HTERT RPE-1 (cell line): Measurements from ENCODE around the gene RNF186.
"Not testable (repeated sequence)": the region's sequence is repeated elsewhere in the genome, so short reads cannot be mapped to it uniquely, and the experiment has no call there.

ENCODE experiments used
- in situ Hi-C: fragments of 300-500 bp; cut with MboI; formaldehyde crosslinking; loops from 4 replicates; pipeline ENCODE4 v1.14.3; 2020; ENCODE audit warnings: low sequenced_read_pairs

The RNF186 gene

DNA sequence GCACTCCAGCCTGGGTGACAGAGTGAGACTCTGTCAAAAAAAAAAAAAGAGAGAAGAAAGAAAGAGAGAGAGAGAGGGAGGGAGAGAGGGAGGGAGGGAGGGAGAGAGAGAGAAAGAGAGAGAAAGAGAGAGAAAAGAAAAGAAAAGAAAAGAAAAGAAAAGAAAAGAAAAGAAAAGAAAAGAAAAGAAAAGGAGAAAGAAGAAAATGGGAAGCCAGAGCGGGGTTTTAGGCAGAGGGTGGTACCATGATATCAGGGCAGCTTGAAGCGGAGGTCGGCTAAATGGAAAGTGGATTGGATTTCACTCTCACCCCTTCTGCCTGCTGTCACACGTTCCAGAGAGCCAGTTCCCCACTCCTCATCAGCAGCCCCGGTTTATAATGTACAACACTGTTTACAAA, 17.3 kb downstream of the RNF186 start:
- in situ Hi-C loops = no loop called here

DNA sequence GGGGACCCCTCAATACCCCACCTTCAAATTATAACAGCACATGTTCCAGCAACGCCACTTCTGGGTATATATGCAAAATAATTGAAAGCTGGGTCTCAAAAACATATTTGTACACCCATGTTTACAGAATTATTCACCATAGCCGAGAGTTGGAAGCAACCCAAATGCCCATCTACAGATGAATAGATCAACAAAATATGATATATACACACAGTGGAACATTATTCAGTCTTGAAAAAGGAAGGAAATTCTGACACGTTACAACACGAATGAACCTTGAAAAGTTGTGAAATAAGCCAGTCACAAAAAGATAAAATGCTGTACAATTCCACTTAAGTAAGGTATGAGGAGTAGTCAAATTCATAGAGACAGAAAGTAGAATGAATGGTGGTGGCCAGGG, 20.5 kb downstream of the RNF186 start:
- in situ Hi-C loops = no loop called here

DNA sequence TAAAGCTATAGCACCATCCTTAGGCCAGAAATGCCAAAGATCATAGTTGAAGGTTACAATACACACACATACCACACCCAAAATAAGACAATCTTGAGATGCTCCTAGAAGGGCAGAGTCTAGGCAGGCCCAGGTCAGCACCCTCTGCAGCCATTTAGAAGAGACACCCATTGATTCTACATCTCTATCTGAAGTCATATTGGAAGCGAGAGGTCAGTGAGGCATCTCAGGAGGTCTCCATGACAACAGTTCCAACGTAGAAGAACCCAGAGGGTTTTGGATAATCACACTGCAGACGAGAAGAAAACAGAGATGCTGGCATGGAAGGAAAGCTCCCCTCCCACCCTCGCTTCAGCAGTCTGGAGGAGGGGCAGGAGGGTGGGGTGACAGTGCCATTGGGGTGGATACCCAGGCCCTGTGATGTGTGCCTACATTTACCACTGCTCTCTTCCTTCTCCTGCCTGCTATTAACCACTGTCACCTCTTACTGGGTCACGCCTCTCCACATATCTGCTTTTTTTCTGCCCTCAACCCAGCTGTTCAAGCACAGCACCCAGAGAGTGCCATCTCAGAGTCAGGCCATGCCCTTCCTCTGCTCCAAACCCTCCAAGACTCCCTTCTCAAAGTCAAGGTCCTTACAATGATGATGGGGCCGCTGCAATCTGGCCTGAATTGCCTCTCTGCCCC, 21.6 kb downstream of the RNF186 start:
- in situ Hi-C loops = no loop called here

DNA sequence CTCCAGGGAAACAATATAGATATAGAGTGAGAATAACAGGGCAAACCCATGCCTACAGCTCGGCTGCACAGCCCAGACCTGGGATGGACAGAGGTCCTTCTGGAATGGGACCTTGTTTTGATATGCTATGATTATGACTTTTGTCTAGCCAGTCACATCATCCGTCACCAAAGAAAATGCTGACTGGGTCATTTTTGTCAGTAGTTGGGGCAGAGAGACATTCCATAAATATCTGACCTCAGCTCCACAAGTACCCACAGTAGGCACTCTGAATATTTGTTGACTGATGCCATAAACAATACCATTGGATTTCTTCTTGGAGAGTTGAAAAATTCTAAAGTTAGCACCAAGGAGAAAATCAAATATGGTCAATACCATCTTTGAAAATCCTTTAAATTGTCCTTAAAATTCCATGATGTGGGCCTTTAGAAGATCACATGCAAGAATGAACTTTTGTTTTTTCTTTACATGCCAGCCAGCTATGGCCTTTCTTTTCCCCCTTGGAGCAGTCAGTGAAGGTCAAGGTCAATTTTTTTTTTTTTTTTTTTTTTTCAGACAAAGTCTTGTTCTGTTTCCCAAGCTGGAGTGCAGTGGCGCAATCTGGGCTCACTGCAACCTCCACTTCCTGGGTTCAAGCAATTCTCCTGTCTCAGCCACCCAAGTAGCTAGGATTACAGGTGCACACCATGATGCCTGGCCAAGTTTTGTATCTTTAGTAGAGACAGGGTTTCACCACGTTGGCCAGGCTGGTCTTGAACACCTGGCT, 22.7 kb downstream of the RNF186 start:
- in situ Hi-C loops = no loop called here

DNA sequence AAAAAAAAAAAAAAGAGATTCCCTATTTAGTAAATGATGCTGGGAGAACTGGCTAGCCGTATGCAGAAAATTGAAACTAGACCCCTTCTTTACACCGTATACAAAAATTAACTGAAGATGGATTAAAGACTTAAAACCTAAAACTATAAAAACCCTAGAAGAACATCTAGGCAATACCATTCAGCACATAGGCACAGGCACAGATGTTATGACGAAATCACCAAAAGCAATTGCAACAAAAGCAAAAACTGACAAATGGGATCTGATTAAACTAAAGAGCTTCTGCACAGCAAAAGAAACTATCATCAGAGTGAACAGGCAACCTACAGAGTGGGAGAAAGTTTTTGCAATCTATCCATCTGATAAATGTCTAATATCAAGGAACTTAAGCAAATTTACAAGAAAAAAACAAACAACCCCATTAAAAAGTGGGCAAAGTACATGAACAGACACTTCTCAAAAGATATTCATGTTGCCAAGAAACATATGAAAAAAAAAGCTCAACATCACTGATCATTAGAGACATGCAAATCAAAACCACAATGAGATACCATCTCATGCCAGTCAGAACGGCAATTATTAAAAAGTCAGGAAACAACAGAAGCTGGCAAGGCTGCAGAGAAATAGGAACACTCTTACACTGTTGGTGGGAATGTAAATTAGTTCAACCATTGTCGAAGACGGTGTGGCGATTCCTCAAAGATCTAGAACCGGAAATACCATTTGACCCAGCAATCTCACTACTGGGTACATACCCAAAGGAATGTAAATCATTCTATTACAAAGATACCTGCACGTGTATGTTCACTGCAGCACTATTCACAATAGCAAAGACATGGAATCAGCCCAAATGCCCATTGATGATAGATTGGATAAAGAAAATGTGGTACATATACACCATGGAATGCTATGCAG, 24.8 kb downstream of the RNF186 start:
- in situ Hi-C loops = not testable (repeated sequence)

DNA sequence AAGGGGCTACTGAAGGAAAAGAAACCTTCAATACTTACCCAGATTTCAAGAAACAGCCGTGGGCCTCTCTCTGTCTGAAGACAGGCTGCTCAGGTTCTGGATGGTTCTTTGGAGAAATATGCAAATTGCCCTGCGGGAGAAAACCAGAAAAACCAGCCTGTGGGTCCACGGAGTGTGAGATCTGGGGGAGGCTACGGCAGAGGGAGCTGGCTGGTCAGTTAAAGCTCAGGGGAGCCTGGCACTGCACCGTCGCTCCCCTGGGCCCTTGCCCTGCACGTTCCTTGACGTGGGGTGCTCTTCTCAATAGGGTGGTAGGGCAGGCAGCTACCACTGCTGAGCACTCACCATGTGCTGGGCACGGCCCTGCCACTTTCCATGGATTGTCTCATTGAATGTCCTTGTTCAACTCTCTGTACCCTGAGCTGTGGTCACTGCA, 28.1 kb downstream of the RNF186 start:
- in situ Hi-C loops = no loop called here

DNA sequence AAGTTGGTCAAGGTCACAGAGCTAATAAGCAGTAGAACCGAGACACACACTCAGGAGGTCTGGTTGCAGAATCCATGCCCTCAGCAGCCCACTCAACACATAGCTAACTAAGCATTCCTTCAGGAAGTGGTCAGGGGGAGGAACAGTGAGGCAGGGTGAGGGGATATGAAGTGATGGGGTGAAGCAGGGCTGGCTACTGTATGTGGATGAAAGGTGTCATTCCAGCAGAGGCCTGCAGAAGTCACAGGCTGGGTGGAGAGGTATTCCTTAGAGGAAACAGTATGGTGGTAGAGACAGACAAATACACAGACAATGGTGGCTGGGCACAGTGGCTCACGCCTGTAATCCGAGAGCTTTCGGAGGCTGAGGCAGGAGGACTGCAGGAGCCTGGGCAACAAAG, 29.4 kb downstream of the RNF186 start:
- in situ Hi-C loops = no loop called here

DNA sequence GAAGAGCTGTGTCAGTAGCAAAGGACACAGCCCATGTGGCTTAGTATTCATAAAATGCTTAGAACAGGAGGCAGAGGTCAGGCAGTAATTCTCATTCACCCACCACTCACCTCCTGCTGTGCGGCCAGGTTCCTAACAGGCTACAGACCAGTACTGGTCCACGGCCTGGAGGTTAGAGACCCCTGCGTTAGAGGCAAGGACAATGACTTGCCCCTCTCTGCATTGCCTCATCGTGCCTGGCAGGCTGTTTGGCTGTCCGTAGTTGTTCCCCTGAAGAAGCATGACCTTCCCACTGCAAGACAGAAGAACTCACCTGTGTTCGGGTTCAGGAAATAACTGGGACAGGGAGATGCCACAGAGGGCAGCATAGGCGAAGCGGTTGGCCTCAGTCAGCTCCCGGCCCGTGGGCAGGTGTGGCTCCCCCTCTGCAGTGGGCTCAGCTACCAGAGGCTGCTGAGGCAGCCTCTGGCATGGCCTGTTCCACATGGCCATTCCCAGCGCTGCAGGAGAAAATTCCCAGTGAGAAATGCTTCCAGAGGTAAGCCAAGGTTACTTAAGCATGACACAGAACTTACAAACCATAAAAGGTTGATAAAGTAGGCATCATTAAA, 34.7 kb downstream of the RNF186 start:
- in situ Hi-C loops = no loop called here

DNA sequence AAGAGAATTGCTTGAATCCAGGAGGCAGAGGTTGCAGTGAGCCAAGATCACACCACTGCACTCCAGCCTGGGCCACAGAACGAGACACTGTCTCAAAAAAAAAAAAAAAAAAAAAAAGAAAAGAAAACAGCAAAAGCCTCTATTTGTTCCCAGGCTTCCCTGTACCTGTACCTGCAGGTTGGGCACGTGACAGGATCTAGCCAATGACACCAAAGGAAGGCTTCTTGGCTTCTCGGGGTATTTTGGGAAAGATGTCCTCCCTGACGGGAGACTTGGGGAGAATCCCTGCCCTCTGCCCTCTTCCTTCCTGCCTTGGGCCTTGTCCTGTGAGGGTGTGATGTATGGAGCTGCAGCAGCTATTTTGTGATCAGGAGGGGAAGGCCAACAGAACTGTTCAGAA, 38.1 kb downstream of the RNF186 start:
- in situ Hi-C loops = no loop called here

DNA sequence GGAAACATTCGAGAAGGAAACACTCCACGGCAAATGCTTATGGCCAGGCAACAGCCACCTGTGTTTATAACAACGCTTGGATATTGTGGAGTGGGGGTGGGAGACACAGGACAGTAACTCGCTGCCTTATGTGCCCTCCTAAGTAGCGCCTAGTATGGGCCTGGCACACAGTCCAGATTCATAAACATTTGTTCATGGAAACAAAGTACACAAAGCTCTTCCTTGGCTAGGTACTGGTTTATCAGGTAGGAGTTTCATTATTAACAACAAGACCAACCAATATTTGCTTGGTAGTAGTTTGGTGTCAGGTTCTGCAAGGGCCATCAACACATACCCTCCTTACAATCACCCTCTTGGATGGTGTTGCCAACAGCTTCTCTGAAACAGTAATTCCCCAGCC, 38.8 kb downstream of the RNF186 start:
- in situ Hi-C loops = no loop called here

DNA sequence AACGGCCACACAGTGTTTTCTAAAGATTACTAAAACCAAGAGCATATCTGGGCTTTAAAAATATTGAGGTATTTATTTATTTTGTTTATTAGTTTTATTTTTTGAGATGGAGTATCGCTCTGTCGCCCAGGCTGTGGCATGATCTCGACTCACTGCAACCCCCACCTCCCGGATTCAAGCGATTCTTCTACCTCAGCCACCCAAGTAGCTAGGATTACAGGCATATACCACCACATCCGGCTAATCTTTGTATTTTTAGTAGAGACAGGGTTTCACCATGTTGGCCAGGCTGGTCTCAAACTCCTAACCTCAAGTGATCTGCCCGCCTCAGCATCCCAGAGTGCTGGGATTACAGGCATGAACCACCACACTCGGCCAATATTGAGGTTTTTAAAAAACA, 39.3 kb downstream of the RNF186 start:
- in situ Hi-C loops = no loop called here

DNA sequence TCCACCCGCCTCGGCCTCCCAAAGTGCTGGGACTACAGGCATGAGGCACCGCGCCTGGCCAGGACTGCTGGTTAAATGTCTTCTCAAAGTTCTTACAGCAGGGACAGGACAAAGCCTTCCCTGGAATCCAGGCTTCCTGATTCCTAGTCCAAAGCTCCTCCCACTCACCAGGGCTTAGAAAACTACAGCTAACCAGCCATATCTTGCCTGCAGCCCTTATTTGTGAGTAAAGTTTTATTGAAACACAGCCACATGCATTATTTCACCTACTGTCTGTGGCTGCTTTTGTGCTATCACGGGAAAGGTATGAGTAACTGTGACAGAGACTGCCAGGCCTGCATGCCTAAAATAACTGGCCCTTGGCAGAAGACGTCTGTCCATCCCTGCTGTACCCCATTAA, 39.8 kb downstream of the RNF186 start:
- in situ Hi-C loops = no loop called here

DNA sequence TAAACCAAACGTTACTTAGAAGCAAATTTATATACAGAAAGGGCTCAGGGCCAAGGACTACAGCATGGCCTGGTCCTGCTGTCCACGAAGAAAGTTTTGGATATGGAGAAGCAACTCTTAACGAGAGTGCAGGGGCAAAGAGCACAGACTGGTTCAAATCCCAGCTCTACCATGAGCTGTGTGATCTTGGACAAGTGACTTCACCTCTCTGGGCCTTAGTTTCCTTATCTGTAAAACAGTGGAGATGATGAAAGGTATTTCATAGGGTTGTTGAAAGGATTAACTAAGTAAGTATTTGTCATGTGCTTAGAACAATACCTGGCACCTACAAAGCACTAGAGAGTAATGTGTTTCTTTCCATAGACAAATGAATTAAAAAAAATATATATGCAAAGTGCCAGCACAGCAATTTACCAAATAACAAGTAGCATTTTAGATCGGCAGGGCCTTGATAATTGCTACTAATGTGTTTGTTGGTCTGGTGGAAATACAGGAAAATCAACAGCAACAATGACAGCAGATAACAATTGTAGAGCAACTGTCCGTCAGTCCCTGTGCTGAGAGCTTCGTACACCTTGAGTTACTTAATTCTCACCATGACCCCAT, 40.8 kb downstream of the RNF186 start:
- in situ Hi-C loops = no loop called here

DNA sequence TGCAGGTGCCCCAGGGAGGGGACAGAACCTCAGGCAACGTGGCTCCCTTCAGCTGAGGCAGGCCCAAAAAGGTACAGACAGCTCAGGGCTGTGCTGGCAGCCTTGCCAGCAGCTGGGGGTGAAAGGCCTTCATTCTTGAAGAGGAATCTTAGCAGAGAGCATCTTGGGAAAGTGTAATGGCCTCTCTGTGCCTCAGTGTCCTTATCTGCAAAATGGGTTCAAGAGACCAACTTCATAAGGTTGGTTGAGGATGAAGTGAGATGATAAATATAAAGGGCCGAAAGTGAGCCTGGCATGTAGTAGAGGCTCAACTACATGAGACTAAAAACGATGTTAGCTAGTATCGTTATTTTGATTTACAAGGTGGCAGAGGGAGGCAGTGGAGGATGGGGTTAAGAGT, 41.6 kb downstream of the RNF186 start:
- in situ Hi-C loops = no loop called here

DNA sequence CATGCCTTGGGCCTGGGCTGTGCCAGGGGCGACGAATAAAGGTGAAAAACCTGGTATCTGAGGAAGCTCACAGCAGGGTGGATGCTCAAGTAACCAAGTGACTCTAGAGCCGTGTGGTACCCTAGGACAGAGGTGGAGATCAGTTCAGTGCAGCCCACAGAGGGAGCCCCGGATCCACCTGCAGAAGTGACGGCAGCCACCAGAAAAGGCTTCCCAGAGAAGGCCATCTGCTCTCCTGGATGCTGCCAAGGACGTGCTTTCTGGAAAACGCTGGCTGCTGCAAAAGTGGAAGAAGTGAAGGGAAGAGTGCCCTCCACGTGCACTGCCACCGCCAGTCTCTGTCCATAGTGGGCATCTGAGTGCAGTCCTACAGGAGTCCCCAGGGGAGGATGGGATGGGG, 43.0 kb downstream of the RNF186 start:
- in situ Hi-C loops = no loop called here

DNA sequence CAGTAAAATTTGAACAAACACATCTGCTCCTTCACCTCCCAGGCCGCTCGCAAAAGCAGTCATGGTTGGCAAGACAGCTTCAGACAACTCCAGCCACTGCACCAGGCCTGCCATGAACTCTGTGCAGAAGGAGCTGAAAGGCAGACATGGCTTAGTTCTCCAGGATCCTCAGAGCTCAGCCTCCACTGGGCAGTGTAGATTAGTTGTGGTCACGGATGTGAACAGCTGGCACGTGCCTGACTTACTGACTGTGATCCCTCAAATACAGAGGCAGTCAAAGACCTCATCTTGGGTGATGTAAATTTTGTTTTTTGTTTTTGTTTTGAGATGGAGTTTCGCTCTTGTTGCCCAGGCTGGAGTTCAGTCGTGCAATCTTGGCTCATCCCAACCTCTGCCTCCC, 43.7 kb downstream of the RNF186 start:
- in situ Hi-C loops = no loop called here

DNA sequence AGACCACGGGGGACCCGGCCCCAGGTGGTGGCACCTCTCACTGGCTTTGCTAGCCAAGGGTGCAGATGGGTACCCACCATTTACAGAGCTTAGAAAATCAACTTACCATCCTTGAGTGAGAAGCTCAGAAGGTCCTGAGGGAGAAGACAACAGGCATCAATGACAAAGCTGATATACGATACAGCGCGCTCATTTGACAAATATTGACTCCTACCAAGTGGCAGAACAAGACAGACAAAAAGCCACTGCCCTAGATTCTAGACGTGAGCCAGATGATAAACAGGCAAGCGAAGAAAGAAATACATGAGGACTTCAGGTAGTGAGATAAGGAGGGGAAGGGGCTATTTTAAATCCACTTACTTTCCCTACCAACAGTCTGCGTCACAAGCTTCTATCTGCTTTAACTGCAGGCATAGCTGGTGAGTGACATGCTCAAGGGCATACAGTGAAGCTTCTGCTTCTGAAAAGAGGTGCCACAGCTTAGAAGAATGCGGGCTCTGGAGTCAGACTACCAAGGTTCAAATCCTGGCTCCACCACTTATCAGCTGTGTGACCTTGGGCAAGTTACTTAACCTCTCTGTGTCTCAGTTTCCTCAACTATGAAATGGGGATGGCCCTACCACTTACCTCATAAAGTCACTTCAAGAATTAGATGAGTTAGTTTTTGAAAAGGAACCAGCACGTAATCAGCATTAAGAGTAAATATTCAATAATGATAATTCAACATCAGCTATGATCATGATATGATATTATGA, 44.5 kb downstream of the RNF186 start:
- in situ Hi-C loops = no loop called here

DNA sequence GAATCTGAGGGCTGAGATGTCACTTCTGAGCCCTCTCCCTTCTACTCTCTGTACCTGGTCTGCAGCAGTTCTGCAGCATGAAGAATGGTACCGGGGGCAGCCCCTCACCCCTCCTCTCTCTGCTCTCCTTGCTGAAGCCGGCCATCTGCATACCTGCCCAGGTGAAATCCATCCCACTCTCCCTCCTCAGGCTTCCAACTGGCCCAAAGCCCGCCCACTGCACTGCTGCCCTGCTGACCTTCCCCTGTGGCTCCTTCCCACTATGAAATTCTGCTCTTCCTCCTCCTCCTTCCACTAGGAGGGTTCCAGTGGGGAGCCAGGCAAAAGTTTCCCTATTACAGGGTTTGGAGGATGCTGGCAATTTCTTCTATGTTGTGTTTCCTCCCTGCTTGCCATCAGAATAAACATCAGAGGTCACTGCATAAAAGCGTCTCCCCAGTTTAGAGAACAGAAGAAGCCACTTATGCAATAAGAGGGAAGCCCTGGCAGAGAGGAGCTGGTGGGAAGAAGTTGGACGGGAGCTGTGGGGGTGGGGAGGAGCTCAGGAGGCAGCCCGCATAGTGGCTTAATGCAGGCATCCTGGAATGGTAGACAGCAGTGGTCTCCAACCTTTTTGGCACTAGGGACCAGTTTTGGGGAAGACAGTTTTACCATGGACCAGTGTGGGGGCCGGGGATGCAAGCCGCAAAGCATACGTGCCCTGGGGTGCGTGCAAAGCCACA, 45.7 kb downstream of the RNF186 start:
- in situ Hi-C loops = no loop called here
